Stimulated activated CD4-positive, alpha-beta T cell treated with anti-CD3 and anti-CD28 coated beads, Interleukin-2, amount 100 ng/mL, for 4 hours (primary cell): ENCODE results near the gene EPC1.
"Not testable (repeated sequence)": the region's sequence is repeated elsewhere in the genome, so short reads cannot be mapped to it uniquely, and the experiment has no call there.

ENCODE experiments used
- DNase-seq: peaks from one replicate; pipeline ENCODE4 v3.0.0-alpha.2; 2020; ENCODE audit warnings: low read depth

EPC1 gene

GRCh38 chr10:32371101-32371500 lies 24.1 kb upstream of the EPC1 start:
- DNase-seq, result no peak

GRCh38 chr10:32367793-32368453 lies 21.0 kb upstream of the EPC1 start:
- peak; percentile 72 for DNase-seq

- no peak for DNase-seq
These were observed 19.6 kb upstream of the EPC1 start for GRCh38 chr10:32366588-32366987.

- DNase-seq, result no peak
These were observed 19.2 kb upstream of the EPC1 start for GRCh38 chr10:32366111-32366510.

- not testable (repeated sequence) for DNase-seq
These were observed 18.4 kb upstream of the EPC1 start for GRCh38 chr10:32365404-32365803.

GRCh38 chr10:32362571-32362970 lies 15.6 kb upstream of the EPC1 start:
- no peak for DNase-seq

GRCh38 chr10:32360884-32361283 lies 13.9 kb upstream of the EPC1 start:
- DNase-seq, result no peak

- no peak for DNase-seq
These were observed 13.3 kb upstream of the EPC1 start for GRCh38 chr10:32360241-32360640.

- no peak for DNase-seq
These were observed 10.2 kb upstream of the EPC1 start for GRCh38 chr10:32357056-32357735.

GRCh38 chr10:32354690-32355089 lies 7.7 kb upstream of the EPC1 start:
- not testable (repeated sequence) for DNase-seq

- no peak for DNase-seq
These were observed 3.9 kb upstream of the EPC1 start for GRCh38 chr10:32350811-32351350.

- no peak for DNase-seq
These were observed 3.2 kb upstream of the EPC1 start for GRCh38 chr10:32349968-32350738.

GRCh38 chr10:32349199-32349585 lies 2.2 kb upstream of the EPC1 start:
- DNase-seq, result no peak

- no peak for DNase-seq
These were observed 1.6 kb upstream of the EPC1 start for GRCh38 chr10:32348297-32349198.

- no peak for DNase-seq
These were observed 535 bp upstream of the EPC1 start for GRCh38 chr10:32347363-32348022.

GRCh38 chr10:32346134-32346550 lies 816 bp downstream of the EPC1 start:
- DNase-seq, result peak; percentile 94

- no peak for DNase-seq
These were observed 5.4 kb downstream of the EPC1 start for GRCh38 chr10:32341596-32341995.

- DNase-seq, result no peak
These were observed 6.3 kb downstream of the EPC1 start for GRCh38 chr10:32340596-32341180.

GRCh38 chr10:32338262-32338661 lies 8.7 kb downstream of the EPC1 start:
- no peak for DNase-seq

- DNase-seq, result no peak
These were observed 9.6 kb downstream of the EPC1 start for GRCh38 chr10:32337350-32337749.

- no peak for DNase-seq
These were observed 13.1 kb downstream of the EPC1 start for GRCh38 chr10:32333849-32334248.
